ENCODE data around the gene FAM81A.
"Not testable (repeated sequence)": the region's sequence is repeated elsewhere in the genome, so short reads cannot be mapped to it uniquely, and the experiment has no call there.

FAM81A gene

DNA sequence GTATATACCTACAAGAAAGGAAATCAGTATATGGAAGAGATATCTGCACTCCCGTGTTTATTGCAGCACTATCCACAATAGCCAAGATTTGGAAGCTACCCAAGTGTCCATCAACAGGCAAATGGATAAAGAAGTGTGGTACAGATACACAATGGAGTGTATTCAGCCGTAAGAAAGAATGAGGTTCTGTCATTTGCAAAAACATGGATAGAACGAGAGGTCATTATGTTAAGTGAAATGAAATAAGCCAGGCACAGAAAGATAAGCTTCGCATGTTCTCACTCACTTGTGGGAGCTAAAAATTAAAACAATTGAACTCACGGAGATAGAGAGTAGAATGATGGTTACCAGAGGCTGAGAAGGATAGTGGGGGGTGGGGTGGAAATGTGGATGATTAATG is 53.1 kb downstream of the FAM81A start:
- DNase-seq = no peak

DNA sequence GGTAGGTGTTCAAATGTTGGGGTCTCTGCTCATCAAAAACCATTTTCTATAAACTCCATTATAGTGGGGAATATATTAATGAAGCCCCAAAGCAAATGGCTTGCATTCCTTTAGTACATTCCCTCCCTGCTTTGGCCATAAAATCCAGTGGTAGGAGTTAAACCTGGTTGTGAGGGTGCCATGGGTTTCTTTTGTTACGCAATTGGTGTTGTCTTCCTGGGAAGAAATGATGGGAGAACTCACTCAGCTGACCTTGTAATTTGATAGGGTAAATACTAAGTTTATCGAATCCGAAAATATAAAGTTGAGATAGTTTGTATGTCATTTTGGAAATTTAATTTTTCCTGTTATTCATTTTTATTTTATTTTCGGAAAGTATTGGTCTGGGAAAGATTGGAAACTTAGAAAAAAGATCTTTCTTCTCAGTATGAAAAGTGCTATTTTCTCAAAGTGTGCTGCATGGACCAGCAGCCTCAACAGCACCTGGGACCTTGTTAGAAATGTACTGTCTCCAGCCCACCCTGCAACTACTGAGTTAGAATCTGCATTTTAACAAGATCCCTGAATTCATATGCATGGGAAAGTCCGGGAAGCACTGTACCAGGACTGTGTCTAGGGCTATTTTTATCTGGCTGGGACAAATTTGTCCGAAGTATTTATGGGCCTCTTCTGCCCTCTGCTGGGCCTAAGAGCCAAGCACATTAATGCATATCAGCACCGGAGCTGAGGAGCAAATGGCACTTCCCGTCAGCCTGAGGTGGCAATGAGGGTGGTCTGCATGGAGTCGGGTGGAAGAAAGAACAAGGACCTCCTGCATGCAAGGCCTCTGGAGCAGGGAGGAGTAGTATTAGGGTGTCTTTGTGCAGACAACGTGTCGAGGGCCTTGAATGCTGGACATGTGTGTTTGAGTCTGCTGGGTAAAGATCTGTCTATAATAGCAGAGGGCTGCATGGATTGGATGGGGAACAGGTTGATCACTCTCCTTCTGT is 54.7 kb downstream of the FAM81A start:
- DNase-seq = peak; percentile 53

DNA sequence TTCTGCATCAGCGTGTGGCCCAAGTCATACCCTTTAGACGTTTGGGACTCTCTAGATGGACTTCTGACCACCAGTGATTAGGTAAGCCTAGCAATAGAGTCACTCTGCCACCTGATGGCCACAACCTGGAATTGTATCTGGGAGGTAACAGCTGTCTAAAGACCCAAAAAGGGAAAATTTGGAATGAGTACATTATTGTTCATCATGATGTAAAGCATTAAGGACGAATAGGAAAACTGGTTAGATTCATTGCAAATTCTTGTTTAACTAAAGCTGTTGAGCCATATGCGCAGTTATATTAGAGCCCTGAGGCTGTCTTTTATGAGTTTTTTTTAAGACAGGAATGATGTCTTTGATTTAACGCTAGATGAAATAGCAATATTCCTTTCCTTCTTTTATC is 63.6 kb downstream of the FAM81A start:
- DNase-seq = no peak

DNA sequence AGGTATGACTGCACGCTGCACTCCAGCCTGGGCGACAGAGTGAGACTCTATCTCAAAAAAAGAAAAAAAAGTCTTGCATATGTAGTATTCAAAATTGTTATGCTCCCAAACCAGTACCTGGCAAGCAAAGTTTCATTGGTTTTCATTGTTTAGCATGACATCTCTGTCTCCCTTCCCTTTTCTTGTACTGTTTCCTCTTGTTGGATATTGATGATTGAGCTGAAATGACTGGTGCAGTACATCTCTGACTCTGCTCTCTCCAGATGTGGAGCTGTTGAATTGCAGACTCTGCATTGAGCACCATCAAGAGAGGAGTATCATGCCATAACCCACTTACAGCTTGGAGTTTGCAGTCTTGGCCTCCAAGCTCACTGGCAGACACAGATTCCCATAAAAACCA is 77.2 kb downstream of the FAM81A start:
- no peak for DNase-seq

DNA sequence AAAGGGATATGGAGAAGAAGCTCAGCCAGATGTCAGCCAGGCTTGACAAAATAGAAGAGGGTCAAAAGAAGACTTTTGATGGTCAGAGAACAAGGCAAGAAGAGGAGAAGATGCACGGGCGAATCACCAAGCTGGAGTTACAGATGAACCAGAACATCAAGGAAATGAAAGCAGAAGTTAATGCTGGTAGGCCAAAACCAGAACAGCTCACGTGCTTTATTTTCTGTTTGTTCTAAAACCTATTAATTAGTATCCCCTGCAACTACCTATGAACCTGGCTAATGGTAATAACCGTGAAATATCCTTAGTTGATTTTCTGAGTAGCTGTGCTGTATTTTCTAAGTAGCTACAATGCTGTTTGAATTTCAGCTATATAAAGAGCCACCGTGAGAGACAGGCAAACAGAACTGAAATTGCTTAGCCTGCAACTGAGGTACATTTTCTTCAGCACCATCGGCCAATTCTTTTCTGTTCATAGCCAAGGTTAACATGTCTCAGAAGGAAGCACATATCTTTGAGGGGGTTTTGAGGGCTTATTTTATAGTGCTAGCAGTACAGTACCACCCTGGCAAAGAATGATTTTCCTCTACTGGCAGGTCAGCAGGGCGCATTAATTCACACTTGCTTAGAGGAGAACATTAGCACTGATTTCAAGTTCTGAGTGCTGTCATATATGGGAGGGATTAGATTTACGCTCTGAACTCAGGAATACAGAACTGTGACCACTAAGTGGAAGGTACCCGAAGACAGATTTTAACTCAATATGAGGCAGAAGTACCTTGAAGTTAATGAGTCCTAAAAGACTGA is 78.9 kb downstream of the FAM81A start:
- no peak for DNase-seq

DNA sequence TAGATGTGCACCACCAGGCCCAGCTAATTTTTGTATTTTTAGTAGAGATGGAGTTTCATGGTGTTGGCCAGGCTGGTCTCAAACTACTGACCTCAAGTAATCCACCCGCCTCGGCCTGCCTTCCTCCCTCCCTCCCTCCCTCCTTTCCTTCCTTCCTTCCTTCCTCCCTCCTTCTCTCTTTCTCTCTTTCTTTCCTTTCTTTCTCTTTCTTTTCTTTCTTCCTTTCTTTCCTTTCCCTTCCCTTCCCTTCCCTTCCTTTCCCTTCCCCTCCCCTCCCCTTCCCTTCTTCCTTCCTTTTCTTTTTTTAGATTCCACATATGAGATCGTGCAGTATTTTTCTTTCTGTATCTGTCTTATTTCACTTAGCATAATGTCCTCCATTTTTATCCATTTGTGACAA is 81.3 kb downstream of the FAM81A start:
- no peak for DNase-seq

DNA sequence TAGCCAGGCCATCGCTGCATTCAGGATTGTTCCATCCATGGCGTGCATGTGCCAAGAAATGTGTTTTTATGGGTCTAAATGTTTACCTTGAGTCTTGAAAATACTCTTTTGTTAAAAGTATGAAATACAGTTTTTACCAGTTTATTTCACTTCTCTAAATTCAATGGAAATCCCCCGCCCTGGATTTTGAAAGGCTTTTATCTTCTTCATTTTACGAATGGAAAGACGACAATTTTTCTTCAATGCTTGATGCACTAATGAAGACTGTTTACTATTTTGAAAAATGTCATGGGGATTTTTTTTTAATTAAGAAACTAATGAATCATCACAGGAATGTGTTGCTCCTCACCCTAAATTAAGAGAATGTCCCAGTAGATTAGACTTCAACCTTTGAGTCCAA is 83.5 kb downstream of the FAM81A start:
- no peak for DNase-seq

DNA sequence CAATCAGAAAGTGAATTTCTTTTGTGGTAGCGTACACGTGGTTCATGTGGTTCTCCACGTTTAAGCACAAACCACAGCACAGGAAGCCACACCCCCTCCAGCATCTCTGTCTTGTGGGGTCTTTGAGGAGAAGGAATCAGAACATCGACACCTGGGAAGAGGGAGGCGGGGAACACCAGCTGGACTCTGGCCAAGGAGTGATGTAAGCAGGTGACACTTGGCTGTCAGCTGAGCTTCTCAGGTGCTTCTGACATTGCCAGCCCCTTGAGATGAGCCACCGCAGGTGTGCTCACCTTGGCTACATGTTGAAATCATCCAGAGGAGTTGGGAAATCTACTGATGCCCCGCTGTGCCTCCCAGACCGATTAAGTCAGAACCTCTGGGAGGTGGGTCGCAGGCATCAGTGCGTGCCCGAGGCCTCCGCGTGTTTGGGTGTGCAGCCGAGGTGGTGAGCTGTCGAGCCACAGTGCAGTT is 85.0 kb downstream of the FAM81A start:
- DNase-seq = no peak

DNA sequence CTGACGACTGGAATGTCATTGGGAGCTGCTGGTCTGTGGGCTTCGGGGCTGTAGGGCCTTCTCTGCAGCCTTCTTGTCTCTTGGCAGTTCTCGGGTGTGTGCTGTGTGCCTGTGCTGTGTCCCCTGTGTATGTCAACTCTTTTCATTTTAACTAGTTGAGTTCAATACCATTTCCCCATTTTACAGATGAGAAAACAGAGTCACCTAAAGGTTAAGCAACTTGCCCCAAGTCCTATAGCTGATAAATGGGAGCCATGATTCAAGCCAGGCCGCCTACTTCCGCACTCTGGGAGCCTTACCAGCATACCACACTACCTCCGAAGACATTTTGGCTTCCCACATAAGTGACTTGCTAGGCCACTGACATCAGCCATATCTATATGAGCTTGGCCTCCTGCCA is 85.7 kb downstream of the FAM81A start:
- DNase-seq = no peak

DNA sequence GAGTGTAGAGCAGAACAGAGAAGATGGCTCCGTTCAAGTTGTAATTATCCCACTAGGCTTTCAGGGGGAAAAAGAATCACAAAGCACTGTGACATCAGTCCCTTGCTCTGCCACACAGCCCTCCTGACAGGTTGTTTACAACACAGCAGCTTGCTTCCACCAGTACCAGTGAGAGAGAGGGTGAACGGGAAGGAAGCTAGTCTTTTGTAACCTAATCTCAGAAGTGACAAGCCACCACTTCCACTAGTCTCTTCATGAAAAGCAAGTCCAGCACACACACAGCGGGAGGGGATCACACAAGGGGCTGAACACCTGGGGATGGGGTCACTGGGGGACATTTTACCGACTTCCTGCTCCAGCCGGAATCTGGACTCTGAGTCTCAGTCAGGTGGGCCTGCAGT is 86.3 kb downstream of the FAM81A start:
- no peak for DNase-seq

DNA sequence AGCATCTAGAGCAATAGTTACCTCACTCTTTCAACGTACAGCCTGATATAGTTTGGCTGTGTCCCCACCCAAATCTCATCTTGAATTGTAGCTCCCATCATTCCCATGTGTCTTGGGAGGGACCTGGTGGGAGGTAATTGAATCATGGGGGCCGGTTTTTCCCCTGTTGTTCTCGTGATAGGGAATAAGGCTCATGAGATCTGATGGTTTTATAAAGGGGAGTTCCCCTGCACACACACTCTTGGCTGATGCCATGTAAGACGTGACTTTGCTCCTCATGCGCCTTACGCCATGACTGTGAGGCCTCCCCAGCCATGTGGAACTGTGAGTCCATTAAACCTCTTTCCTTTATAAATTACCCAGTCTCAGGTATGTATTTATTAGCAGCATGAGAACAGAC is 88.5 kb downstream of the FAM81A start:
- not testable (repeated sequence) for DNase-seq

DNA sequence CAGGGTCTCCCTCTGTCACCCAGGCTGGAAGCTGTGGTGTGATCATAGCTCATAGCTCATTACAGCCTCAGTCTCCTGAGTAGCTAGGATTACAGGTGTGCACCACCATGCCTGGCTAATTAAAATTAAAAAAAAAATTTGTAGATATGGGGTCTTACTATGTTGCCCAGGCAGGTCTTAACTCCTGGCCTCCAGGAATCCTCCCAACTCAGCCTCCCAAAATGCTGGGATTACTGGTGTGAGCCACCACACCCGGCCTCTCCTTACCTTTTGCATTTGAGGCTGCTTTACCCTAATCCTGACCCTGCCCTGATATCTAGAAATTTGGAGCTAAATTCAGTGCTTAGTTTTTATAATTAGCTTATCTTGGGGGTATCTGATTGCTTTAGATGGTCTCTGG is 90.4 kb downstream of the FAM81A start:
- no peak for DNase-seq

DNA sequence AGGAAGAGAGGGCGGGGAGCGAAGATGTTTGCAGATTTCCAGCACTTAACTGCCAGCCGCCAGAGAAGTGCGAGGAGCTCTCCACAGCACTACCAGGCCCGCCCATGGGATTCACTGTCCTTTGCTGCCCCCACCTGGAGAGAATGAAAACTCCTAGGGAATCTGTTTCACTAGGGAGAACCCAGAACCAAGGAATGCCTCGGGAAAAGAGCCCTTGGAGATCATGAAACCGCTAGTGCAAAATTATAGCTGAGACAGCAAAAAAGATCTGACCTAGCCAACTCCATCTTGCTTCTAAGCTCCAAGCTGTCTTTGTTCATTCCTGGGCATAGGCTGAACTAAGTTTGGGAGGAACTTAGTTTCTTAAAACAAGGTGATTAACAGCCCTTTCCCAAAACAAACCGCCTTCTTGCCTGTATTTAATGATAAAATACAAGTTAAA is 91.0 kb downstream of the FAM81A start:
- peak; percentile 54 for DNase-seq

DNA sequence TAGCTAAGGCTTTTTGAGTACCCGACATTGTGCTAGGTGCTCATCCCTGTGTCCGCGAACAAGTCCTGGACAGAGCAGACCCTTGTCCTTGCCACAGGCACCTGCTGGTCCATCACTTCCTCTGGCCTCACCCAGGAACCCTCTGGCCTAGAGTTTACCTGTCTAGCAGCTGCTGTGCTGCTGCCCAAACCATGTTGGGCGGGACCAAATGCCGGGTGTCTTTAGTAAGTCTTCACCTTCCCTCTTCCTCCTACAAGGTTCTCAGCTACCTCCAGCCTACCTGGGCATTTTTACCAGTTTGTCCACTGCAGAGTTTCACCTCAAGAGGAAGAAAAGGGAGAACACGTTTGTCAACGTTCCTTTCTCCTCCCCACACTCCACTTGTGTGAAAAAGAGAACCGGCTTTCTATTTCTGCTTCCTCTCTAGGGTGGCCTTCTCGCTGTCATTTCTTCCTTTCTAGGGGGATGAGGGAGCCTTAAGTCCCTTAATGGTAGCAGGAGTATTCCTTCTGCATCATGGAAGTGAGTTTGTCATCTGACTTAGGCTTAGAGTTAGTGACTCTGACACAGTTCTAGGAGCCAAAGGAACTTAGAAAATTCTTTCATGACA is 93.2 kb downstream of the FAM81A start:
- no peak for DNase-seq

DNA sequence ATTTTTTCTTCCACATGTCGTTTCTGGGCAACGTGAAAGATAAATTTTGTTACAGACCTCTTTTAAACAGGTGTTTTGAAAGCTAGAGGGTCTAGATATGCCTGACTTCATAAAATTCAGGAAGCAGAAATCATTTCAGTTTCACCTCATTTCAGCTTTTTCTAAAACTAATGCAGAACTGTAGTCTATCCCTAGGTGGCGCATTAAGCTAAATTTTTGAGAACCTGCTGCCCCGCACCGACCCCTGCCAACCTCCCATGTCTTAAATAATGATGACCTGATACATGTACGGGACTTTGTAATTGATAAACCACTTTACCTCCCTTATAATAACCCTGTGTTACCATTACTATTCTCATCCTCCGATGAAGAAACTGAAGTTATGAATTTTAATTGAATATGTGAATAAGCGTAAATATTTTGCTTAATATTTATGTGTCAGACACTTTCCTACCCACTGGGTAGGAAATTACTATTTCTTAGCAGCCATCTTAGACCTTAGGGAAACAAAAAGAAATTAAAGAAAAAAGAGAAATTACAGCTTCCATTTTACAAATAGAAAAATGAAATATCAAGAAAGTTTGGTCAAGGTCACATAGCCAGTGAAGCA is 94.9 kb downstream of the FAM81A start:
- DNase-seq = no peak

DNA sequence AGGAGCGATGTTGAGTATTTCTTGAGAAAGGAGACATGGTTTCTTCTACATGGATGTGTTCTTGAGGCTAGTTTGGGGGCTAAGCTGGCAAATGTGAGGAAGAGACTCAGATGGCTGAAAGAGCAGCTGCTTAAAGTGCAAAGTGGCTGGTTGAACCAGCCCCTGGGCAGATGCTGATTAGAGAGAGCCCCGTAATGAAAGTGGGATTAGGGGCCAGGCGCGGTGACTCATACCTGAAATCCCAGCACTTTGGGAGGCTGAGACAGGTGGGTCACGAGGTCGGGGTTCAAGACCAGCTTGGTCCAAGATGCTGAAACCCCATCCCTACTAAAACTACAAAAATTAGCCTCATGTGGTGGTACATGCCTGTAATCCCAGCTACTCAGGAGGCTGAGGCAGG is 98.6 kb downstream of the FAM81A start:
- DNase-seq = no peak

DNA sequence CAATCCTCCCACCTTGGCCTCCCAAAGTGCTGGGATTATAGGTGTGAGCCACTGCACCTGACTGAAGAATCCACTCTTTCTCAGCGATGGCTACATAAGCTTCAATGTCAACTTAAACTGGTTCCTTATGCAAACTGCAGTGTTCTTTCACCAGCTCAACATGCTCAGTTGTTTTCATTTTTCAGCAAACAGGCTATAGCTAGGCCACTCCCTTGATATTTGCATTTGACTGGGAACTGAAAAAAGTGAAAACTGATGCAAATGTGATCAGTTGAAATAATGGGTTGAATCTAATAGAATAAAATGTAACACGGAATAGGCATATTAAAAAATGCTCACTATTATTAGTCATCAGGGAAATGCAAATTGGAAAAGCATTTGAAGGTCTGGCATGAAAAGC is 99.4 kb downstream of the FAM81A start:
- no peak for DNase-seq

DNA sequence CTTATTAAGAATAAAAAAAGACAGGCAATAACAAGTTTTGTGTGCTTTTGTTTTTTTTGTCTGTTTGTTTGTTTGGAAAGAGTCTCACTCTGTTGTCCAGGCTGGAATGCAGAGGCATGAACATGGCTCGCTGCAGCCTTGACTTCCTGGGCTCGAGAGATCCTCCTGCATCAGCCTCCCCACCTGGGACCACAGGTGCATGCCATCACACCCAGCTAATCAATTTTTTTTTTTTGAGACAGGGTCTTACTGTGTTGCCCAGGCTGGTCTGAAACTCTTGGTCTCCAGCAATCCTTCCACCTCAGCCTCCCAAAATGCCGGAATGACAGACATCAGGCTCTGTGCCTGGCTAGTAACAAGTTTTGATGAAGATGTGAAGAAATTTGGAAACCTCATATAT is 100.5 kb downstream of the FAM81A start:
- DNase-seq = no peak

DNA sequence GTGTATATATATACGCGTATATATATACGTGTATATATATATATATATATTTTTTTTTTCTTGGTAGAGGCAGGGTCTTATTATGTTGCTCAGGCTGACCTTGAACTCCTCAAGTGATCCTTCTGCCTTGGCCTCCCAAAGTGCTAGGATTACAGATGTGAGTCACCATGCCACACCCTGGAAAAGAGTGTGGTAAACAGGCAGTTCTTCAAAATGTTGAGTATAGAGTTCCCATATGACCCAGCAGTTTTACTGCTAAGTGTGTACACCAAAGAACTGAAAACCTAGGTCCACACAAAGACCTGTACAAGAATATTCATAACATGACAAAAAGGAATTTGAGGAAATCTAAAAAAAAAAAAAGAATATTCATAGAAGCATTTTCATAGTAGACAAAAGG is 101.8 kb downstream of the FAM81A start:
- DNase-seq = no peak

DNA sequence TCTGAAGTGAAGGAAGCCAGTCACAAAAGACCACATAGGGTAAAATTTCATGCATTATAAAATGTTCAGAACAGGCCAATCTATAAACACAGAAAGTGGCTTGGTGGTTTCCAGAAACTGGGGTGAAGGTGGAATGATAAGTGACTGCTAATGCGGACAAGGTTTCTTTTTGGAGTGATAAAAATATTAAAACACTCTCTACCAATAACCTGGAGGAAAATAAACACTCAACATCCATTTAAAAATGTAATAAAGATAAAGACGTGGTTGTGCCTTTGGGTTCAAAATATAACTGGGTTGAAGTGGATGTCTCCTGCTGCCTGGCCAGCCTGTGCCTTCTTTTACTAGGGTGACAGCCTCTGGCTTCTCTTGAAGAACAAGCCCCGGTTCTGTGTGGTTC is 102.7 kb downstream of the FAM81A start:
- DNase-seq = no peak

DNA sequence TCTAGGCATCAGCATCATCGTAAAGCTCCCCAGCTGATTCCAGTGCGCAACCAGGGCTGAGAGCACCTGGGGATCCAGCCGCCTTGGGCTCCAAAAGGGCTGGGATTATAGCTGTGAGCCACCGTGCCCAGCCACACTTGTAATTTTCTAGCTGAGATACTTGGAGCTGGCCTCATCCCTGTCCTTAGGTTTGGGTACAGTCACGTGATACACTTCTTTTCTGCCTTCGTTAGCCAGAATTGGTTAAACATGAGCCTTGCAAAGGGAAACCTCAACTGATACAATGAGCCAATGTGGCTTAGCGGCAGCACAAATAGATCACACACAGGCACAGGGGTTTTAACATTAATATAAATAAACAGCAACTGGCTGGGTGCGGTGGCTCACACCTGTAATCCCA is 103.8 kb downstream of the FAM81A start:
- DNase-seq = no peak

DNA sequence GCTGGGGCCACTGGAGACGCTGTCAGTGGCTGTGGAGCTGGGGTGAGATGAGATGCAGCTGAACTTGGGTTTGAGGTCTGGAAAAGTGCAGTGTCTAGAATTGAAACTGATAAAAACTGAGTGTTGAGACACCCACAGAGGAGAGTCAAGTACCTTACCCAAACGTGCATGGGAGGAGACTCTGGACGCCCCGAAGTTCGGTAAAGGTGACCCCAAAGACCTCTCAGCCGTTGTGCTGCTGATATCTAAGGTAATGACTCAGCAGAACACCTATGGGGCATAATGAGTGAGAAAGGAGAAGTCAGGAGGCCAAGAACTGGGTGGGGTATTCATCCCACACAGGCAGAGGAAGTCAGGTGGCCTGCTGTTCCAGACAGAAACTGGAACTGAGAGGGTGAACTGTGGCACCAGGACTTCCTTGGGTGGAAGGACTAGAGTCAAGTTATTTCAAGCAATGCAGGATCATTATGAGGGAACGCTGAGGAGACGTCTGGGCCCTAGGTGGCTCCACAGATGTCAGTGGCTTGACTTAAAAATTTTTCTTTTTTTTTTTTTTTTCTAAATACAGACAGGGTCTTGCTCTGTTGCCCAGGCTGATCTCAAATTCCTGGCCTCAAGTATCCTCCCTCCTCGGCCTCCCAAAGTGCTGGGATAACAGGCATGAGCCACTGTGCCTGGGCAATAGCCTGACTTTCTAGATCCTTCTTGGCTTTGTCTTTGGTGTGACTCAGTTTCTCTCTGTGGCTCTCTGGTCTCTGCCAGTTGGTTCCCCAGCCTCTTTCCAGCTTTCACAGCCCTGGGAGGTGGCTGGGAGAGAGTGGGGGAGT is 105.9 kb downstream of the FAM81A start:
- DNase-seq = no peak

Data from activated CD4-positive, CD25-positive, alpha-beta regulatory T cell treated with anti-CD3 and anti-CD28 coated beads, Interleukin-2, amount 50 U/mL, for 72 hours (primary cell).